CD4-positive, alpha-beta T cell treated with Interleukin-4 for 1 hour (primary cell): ENCODE measurements around the gene ALKBH5.

ENCODE experiments used
- DNase-seq, 2 donors: peaks; one replicate each; pipeline ENCODE4 v3.0.0-alpha.2; 2020 to 2022

ALKBH5 gene

GRCh38 chr17:18158022-18158600, 25.5 kb upstream of the ALKBH5 start:
- peak; percentile 95 to 96 for DNase-seq

- DNase-seq, result no peak
Measured at GRCh38 chr17:18159551-18160120, 24.0 kb upstream of the ALKBH5 start.

- no peak for DNase-seq
Measured at GRCh38 chr17:18160128-18160856, 23.3 kb upstream of the ALKBH5 start.

- no peak for DNase-seq
Measured at GRCh38 chr17:18161207-18162145, 22.2 kb upstream of the ALKBH5 start.

- DNase-seq, result no peak
Measured at GRCh38 chr17:18163547-18163946, 20.1 kb upstream of the ALKBH5 start.

GRCh38 chr17:18166894-18167293, 16.7 kb upstream of the ALKBH5 start:
- no peak for DNase-seq

GRCh38 chr17:18167421-18167820, 16.2 kb upstream of the ALKBH5 start:
- no peak for DNase-seq

GRCh38 chr17:18172531-18173278, 10.9 kb upstream of the ALKBH5 start:
- no peak for DNase-seq

- no peak for DNase-seq
Measured at GRCh38 chr17:18173740-18174139, 9.9 kb upstream of the ALKBH5 start.

GRCh38 chr17:18176176-18176575, 7.5 kb upstream of the ALKBH5 start:
- peak in 1 of 2 donors; percentile 46 for DNase-seq

GRCh38 chr17:18177133-18177532, 6.5 kb upstream of the ALKBH5 start:
- no peak for DNase-seq

GRCh38 chr17:18177722-18178121, 5.9 kb upstream of the ALKBH5 start:
- no peak for DNase-seq

- DNase-seq, result no peak
Measured at GRCh38 chr17:18179196-18179595, 4.4 kb upstream of the ALKBH5 start.

- DNase-seq, result no peak
Measured at GRCh38 chr17:18179804-18180203, 3.8 kb upstream of the ALKBH5 start.

GRCh38 chr17:18181358-18181757, 2.3 kb upstream of the ALKBH5 start:
- DNase-seq, result no peak

GRCh38 chr17:18182110-18182977, 1.3 kb upstream of the ALKBH5 start:
- DNase-seq, result no peak

- DNase-seq, result no peak
Measured at GRCh38 chr17:18182978-18183333, 672 bp upstream of the ALKBH5 start.

GRCh38 chr17:18184143-18185031, 759 bp downstream of the ALKBH5 start:
- peak; percentile 79 to 83 for DNase-seq

GRCh38 chr17:18185391-18185790, 1.8 kb downstream of the ALKBH5 start:
- DNase-seq, result no peak

GRCh38 chr17:18185832-18186626, 2.4 kb downstream of the ALKBH5 start:
- DNase-seq, result no peak
